ENCODE measurements around the gene CRMP1.

DNA sequence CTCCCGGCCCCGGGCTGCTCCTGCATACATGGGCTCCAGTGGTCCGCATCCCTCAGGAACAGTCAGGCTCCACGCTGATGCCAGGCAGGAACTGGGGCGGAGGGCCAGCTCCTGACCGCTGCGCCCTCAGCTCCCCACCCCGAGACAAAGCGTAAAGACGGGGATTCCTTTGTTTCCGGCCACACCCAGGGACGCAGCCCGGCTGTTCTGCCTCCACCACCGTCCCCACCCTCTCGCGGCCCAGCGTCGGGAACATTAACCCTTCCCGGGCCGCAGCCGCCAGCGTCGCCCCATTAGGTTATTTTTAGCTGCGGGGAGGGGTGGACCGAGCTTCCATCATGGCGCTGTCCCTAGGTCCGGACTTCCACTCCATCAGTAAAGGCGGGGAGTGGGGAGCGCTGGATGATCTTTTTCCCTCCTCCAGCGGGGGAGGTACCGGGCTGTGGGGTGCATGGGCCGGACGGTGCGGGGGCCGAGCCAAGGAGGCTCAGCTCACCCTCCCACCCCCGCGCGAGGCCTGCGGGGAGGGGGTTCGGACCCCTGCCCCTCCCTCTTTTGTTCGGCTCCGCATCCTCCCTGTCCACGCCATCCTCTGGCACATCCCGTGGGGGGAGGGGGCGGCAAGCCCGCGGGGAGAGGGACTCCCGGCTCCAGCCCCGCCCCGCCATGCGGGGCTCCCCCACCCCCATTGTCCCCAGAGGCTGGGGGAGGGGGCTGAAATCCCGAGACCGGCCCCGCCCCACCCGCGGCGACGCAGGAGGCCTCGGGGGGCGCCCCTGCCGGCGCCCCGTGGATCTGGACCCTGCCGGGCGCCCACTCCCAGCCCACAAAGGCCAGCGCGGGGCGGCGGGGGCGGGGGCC is 5.3 kb downstream of the CRMP1 start:
- TF ChIP-seq RAD21 (IDR thresholded peaks at IDR 0.05; ENCODE audit: low read length): no peak
- TF ChIP-seq, protein P1, sequence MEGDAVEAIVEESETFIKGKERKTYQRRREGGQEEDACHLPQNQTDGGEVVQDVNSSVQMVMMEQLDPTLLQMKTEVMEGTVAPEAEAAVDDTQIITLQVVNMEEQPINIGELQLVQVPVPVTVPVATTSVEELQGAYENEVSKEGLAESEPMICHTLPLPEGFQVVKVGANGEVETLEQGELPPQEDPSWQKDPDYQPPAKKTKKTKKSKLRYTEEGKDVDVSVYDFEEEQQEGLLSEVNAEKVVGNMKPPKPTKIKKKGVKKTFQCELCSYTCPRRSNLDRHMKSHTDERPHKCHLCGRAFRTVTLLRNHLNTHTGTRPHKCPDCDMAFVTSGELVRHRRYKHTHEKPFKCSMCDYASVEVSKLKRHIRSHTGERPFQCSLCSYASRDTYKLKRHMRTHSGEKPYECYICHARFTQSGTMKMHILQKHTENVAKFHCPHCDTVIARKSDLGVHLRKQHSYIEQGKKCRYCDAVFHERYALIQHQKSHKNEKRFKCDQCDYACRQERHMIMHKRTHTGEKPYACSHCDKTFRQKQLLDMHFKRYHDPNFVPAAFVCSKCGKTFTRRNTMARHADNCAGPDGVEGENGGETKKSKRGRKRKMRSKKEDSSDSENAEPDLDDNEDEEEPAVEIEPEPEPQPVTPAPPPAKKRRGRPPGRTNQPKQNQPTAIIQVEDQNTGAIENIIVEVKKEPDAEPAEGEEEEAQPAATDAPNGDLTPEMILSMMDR (conservative IDR thresholded peaks at IDR 0.05; ENCODE audit: low read depth, low read length): no peak
- TF ChIP-seq RCOR1 (IDR thresholded peaks at IDR 0.05; ENCODE audit: insufficient replicate concordance, low read length): no peak
- TF ChIP-seq USF2 (IDR thresholded peaks at IDR 0.05; ENCODE audit: low read depth, low read length): no peak
- no peak for TF ChIP-seq MAZ (IDR thresholded peaks at IDR 0.05; ENCODE audit: borderline replicate concordance, low read depth, low read length)
- TF ChIP-seq, protein P2, sequence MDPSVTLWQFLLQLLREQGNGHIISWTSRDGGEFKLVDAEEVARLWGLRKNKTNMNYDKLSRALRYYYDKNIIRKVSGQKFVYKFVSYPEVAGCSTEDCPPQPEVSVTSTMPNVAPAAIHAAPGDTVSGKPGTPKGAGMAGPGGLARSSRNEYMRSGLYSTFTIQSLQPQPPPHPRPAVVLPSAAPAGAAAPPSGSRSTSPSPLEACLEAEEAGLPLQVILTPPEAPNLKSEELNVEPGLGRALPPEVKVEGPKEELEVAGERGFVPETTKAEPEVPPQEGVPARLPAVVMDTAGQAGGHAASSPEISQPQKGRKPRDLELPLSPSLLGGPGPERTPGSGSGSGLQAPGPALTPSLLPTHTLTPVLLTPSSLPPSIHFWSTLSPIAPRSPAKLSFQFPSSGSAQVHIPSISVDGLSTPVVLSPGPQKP (IDR thresholded peaks at IDR 0.05; ENCODE audit: borderline replicate concordance, low read depth, low read length): no peak
- TF ChIP-seq MXI1 (IDR thresholded peaks at IDR 0.05; ENCODE audit: borderline replicate concordance, low read depth, low read length): no peak
